ENCODE measurements around the gene MAGI2. TPM values are rescaled to one million over a fixed set of nuclear protein-coding genes. Genes with fewer than 3 reads are reported as not detected.
A peak's percentile ranks its signal among the peaks of the same experiment; 100 is the strongest.

The MAGI2 gene
- total and polyA plus RNA-seq, 8 donors, result 1.3 to 4.0 (median 2.0) TPM

DNA sequence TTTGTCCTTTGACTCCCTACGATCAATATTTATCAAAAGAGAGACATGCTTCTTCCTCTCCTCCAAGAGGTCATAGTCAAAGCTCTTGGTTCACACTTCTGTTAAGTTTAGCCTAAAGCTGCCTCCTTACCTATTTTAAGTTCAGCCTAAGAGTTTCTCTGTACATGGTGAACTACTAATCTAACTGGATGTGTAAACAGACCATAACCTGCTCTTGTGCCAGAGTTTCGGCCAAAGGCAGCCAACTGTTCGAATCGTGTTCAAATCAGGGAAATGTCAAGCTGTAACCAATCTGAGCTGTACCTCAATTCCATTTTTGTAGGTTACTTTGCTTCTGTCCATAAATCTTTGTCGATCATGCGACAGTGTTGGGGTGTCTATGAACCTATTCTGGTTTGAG, 1240.1 kb downstream of the MAGI2 start:
- TF ChIP-seq, protein P1, sequence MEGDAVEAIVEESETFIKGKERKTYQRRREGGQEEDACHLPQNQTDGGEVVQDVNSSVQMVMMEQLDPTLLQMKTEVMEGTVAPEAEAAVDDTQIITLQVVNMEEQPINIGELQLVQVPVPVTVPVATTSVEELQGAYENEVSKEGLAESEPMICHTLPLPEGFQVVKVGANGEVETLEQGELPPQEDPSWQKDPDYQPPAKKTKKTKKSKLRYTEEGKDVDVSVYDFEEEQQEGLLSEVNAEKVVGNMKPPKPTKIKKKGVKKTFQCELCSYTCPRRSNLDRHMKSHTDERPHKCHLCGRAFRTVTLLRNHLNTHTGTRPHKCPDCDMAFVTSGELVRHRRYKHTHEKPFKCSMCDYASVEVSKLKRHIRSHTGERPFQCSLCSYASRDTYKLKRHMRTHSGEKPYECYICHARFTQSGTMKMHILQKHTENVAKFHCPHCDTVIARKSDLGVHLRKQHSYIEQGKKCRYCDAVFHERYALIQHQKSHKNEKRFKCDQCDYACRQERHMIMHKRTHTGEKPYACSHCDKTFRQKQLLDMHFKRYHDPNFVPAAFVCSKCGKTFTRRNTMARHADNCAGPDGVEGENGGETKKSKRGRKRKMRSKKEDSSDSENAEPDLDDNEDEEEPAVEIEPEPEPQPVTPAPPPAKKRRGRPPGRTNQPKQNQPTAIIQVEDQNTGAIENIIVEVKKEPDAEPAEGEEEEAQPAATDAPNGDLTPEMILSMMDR (IDR thresholded peaks at IDR 0.05), result no peak
- intact Hi-C loops (cut with DNase I), result no loop called here
- DNase-seq, result no peak
- Histone ChIP-seq H3K4me1 (no peaks in the 10 kb centered on the region), H3K36me3 (no peaks in the 10 kb centered on the region), H3K9me3 (no peaks in the 10 kb centered on the region), H3K27ac (no peak overlapping the region), H3K27me3 (no peaks in the 10 kb centered on the region), H3K4me3 (no peak overlapping the region)
- ATAC-seq, result peak in 2 of 4 donors; percentile 67 to 69
- no peak for FAIRE-seq
- WGBS, 2 donors, result 59% methylated on average over 6 of the region's 6 CpGs

GRCh38 chr7:78212476-78213060, 1240.9 kb downstream of the MAGI2 start:
- no peak for DNase-seq
- H3K4me3 ChIP-seq, result no peak overlapping the region
- no peaks in the 10 kb centered on the region for H3K9me3 ChIP-seq
- no peaks in the 10 kb centered on the region for H3K36me3 ChIP-seq
- H3K4me1 ChIP-seq, result no peaks in the 10 kb centered on the region
- intact Hi-C loops (cut with DNase I), result no loop called here
- H3K27ac ChIP-seq, result no peak overlapping the region
- no peak for ATAC-seq
- WGBS, 2 donors, result 97 to 98% methylated on average over 3 of the region's 3 CpGs
- no peak for FAIRE-seq
- TF ChIP-seq, protein P1 (IDR thresholded peaks at IDR 0.05), result no peak
- no peaks in the 10 kb centered on the region for H3K27me3 ChIP-seq

- intact Hi-C loops (cut with DNase I), result no loop called here
- no peak overlapping the region for H3K4me3 ChIP-seq
Measured at GRCh38 chr7:78207269-78207668, 1246.2 kb downstream of the MAGI2 start.

GRCh38 chr7:78206769-78207168, 1246.7 kb downstream of the MAGI2 start:
- Histone ChIP-seq H3K9me3 (no peaks in the 10 kb centered on the region), H3K4me3 (no peak overlapping the region), H3K27me3 (no peaks in the 10 kb centered on the region), H3K36me3 (no peaks in the 10 kb centered on the region), H3K4me1 (no peaks in the 10 kb centered on the region), H3K27ac (no peak overlapping the region)
- intact Hi-C loops (cut with DNase I), result no loop called here
- FAIRE-seq (no peak), ATAC-seq (no peak), DNase-seq (no peak)
- TF ChIP-seq, protein P1 (IDR thresholded peaks at IDR 0.05), result no peak
- WGBS, 2 donors, result 66 to 73% methylated on average over 2 of the region's 2 CpGs

More at GRCh38 chr7:78207269-78207668, 1246.2 kb downstream of the MAGI2 start:
- DNase-seq, result no peak
- no peak for ATAC-seq
- TF ChIP-seq, protein P1 (IDR thresholded peaks at IDR 0.05), result no peak
- Histone ChIP-seq H3K4me1 (no peaks in the 10 kb centered on the region), H3K27me3 (no peaks in the 10 kb centered on the region), H3K27ac (no peak overlapping the region), H3K9me3 (no peaks in the 10 kb centered on the region), H3K36me3 (no peaks in the 10 kb centered on the region)
- no peak for FAIRE-seq

DNA sequence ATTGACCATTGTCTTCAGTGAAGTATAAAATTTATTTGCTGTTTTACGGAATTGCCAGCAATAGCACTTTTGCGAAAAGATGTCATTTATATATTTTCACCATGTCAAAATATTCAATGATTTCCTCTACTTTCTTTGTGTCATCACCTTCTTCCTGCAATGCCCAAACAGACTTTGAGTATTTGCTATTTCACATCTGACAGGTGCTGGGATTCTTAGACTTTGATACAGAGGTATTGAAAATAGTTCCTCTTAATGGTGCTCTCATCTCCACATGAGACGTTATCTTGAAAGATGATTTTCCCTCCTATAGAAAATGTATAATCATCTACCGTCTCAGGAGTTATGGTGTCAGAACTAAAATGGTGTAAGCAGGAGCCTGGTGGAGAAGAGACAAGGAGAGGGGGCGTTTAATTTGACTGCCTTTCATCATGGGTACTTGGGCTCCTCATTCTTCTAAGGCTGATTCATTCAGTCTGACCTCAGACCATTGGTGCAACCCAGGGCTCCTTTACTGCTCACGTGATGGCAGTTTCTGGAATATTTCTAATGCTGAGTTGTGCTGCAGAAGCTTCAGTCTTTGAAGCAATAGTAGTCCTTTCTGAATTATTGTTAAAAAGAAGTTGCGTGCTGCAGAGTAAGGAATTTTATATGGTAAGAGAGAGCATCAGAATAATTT, 1250.3 kb downstream of the MAGI2 start:
- no peaks in the 10 kb centered on the region for H3K27me3 ChIP-seq
- 87 to 89% methylated on average over 7 of the region's 7 CpGs for WGBS, 2 donors
- H3K9me3 ChIP-seq, result no peaks in the 10 kb centered on the region
- no peak overlapping the region for H3K4me3 ChIP-seq
- H3K36me3 ChIP-seq, result no peaks in the 10 kb centered on the region
- no peaks in the 10 kb centered on the region for H3K4me1 ChIP-seq
- TF ChIP-seq, protein P1 (IDR thresholded peaks at IDR 0.05), result no peak
- no peak for FAIRE-seq
- no peak for DNase-seq
- intact Hi-C loops (cut with DNase I), result no loop called here
- no peak for ATAC-seq
- no peak overlapping the region for H3K27ac ChIP-seq

Data from pancreas (tissue), 10 donors.